Measurements from ENCODE around the gene PHLDB1.
"Not testable (repeated sequence)": the region's sequence is repeated elsewhere in the genome, so short reads cannot be mapped to it uniquely, and the experiment has no call there.

PHLDB1 gene

DNA sequence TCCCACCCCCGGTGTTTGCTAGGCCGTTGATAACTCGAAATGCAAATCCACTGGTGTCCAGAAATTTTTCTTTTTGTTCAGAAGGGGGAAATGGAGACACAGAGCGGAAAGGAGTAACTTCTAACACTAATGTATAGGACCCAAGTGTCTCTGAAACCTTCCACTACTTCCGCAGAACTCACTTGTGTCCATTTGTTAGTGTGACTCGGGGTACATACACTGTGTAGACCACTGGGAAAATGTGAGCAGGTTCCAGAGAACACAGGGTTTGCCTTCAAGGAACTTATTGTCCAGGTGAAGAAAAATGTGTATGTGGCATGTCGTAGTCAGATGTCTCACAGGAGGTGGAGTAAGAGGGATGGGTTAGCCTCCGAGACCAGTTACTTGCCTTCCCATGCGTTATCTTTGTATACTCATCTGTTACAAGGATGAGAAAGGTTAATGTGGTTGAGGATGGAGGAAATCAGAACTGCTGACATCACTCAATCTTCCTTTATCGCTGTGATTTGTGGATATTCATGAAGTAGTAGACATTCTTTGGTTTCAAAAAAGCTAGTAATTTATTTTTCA lies 34.3 kb upstream of the PHLDB1 start:
- peak; percentile 46 for DNase-seq (ENCODE audit: low read depth)
- peak overlapping the region; percentile 93 for H3K4me3 ChIP-seq (ENCODE audit: low read depth, low read length)
- TF ChIP-seq, protein P1, sequence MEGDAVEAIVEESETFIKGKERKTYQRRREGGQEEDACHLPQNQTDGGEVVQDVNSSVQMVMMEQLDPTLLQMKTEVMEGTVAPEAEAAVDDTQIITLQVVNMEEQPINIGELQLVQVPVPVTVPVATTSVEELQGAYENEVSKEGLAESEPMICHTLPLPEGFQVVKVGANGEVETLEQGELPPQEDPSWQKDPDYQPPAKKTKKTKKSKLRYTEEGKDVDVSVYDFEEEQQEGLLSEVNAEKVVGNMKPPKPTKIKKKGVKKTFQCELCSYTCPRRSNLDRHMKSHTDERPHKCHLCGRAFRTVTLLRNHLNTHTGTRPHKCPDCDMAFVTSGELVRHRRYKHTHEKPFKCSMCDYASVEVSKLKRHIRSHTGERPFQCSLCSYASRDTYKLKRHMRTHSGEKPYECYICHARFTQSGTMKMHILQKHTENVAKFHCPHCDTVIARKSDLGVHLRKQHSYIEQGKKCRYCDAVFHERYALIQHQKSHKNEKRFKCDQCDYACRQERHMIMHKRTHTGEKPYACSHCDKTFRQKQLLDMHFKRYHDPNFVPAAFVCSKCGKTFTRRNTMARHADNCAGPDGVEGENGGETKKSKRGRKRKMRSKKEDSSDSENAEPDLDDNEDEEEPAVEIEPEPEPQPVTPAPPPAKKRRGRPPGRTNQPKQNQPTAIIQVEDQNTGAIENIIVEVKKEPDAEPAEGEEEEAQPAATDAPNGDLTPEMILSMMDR (IDR thresholded peaks at IDR 0.05; ENCODE audit: insufficient read depth, low read depth, low read length, missing control alignments) = no peak

DNA sequence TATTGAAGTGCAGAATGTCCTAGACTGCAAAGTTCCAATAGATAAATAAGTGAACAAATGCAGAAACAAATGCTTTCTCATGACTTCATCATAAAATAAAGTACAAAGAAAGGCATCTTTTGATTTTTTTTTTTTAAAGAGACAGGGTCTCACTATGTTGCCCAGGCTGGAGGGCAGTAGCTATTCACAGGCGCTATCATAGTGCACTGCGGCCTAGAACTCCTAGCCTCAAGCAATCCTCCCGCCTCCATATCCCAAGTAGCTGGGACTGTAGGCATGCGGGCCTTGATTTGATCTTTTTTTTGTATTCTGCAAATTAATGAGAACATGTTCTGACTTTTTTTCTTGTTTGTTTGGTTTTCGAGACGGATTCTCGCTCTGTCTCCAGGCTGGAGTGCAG lies 32.8 kb upstream of the PHLDB1 start:
- TF ChIP-seq, protein P1 (IDR thresholded peaks at IDR 0.05; ENCODE audit: insufficient read depth, low read depth, low read length, missing control alignments) = no peak
- no peak for DNase-seq (ENCODE audit: low read depth)
- H3K4me3 ChIP-seq (ENCODE audit: low read depth, low read length) = no peak overlapping the region

DNA sequence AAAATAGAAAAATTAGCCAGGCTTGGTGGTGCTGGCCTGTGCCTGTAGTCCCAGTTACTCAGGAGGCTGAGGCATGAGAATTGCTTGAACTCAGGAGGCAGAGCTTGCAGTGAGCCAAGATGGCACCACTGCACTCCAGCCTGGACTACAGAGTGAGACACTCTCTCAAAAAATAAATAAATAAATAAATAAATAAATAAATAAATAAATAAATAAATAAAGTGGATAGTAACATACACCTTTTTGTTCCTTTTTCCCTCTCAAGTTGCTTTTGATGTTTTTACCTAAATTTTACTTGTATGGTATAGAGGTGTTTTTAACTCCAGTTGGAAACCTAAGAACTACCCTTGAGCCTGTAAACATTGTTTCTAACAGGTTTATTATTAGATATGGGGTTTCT lies 29.4 kb upstream of the PHLDB1 start:
- not testable (repeated sequence) for H3K4me3 ChIP-seq (ENCODE audit: low read depth, low read length); DNase-seq (ENCODE audit: low read depth)

DNA sequence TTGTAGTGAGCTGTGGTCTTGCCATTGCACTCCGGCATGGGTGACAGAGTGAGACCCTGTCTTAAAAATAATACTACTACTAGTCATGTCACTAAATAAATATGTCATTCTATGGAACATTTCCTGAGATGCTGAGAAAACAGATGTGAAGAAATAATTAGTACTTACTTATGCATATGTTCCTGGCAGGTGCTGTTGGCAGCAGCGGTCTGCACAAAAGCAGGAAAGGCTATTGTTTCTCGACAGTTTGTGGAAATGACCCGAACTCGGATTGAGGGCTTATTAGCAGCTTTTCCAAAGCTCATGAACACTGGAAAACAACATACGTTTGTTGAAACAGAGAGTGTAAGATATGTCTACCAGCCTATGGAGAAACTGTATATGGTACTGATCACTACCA lies 26.4 kb upstream of the PHLDB1 start:
- TF ChIP-seq, protein P1 (IDR thresholded peaks at IDR 0.05; ENCODE audit: insufficient read depth, low read depth, low read length, missing control alignments) = no peak
- no peak overlapping the region for H3K4me3 ChIP-seq (ENCODE audit: low read depth, low read length)
- no peak for DNase-seq (ENCODE audit: low read depth)

DNA sequence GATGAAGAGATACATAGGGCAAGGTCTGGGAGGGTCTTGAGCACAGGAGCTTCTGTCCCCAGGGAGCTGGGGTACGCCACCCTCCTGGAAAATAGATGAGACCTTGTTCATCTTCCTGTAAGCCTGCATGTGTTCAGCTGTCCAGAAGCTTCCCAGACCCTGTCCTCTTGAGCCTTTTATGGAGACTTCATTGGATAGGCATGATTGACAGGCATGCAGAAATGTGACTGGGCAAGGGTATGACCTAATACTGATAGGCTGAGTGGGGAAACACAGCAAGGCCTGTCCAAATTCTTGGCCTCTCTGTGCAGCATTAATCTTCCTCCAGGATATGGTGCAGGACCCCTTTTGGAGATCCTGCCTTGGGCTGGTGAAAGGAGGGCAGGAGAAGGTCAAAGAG lies 19.5 kb upstream of the PHLDB1 start:
- no peak for DNase-seq (ENCODE audit: low read depth)
- H3K4me3 ChIP-seq (ENCODE audit: low read depth, low read length) = no peak overlapping the region
- TF ChIP-seq, protein P1 (IDR thresholded peaks at IDR 0.05; ENCODE audit: insufficient read depth, low read depth, low read length, missing control alignments) = no peak

DNA sequence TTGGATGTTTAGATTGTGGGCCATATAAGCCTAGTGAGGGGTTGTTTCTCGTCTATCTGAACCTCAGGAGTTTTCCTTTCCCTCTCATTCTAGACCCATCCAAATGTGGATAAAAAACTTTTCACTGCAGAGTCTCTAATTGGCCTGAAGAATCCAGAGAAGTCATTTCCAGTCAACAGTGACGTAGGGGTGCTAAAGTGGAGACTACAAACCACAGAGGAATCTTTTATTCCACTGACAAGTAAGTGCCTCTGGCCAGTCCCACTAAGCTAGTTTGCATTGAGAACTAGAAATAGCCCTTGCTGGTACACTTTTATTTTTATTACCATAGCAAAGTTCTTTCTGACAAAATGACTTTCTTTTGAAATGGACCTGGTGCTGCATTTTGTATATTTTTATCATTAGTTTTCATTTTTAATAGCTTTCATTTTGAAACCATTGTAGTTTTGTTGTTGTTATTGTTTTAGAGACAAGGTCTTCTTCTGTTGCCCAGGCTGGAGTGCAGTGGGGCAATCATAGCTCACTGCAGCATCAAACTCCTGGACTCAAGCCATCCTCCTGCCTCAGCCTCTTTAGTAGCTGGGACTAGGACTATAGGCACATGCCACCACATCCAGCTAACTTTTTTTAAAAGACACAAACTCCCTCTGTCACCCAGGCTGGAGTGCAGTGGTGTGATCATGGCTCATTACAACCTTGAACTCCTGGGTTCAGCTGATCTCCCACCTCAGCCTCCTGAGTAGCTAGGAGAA lies 14.6 kb upstream of the PHLDB1 start:
- H3K4me3 ChIP-seq (ENCODE audit: low read depth, low read length) = no peak overlapping the region
- no peak for DNase-seq (ENCODE audit: low read depth)
- TF ChIP-seq, protein P1 (IDR thresholded peaks at IDR 0.05; ENCODE audit: insufficient read depth, low read depth, low read length, missing control alignments) = no peak

DNA sequence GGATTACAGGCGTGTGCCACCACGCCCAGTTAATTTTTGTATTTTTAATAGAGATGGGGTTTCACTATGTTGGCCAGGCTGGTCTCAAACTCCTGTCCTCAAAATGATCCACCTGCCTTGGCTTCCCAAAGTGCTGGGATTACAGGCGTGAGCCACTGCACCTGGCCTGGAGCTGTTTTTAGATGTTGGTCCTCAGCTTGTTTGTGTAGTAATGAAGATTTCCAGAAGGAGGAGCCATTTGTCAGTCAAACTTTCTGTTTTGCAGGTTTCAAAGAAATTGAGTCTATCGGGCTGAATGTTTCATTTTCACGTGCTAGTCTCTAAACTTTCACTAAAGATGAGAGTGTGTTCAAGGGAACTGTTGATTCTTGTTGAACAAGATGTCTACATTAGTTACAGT lies 12.4 kb upstream of the PHLDB1 start:
- DNase-seq (ENCODE audit: low read depth) = peak; percentile 71
- TF ChIP-seq, protein P1 (IDR thresholded peaks at IDR 0.05; ENCODE audit: insufficient read depth, low read depth, low read length, missing control alignments) = peak; percentile 44
- not testable (repeated sequence) for H3K4me3 ChIP-seq (ENCODE audit: low read depth, low read length)
